K562 (cell line): Measurements from ENCODE around the gene ZNF501. TPM values are rescaled to one million over a fixed set of nuclear protein-coding genes. Genes with fewer than 3 reads are reported as not detected.

Source experiments
- ATF7 ChIP-seq: fragments of 450-650 bp; IDR thresholded peaks from 2 replicates; pipeline ENCODE4 v1.7.1; 2014; ENCODE audit warnings: mild to moderate bottlenecking, moderate library complexity
- CBFB ChIP-seq: sonication (generic); formaldehyde crosslinking; IDR thresholded peaks from 2 replicates; pipeline ENCODE4 v1.4.0; 2020; ENCODE audit warnings: mild to moderate bottlenecking, missing genetic modification reagents
- EHMT2 ChIP-seq: fragments of 450-650 bp; IDR thresholded peaks from 2 replicates; pipeline ENCODE4 v1.6.1; 2018; ENCODE audit warnings: antibody characterized with exemption
- IRF1 ChIP-seq: sonication (generic); formaldehyde crosslinking; IDR thresholded peaks from 2 replicates; pipeline ENCODE4 v1.8.0; 2022; ENCODE audit warnings: missing genetic modification reagents, mild to moderate bottlenecking, borderline replicate concordance
- L3MBTL2 ChIP-seq: fragments of 450-650 bp; IDR thresholded peaks from 2 replicates; pipeline ENCODE4 v1.6.1; 2016; ENCODE audit warnings: mild to moderate bottlenecking, moderate library complexity
- MEF2D ChIP-seq: conservative IDR thresholded peaks from 2 replicates; pipeline ENCODE4 v1.6.1; 2016; ENCODE audit warnings: low read depth, missing genetic modification characterization, missing compliant biosample characterization
- MYNN ChIP-seq, 2 experiments: sonication (generic); formaldehyde crosslinking in 1 of 2; IDR thresholded peaks; 2 replicates each; pipeline versions ENCODE4 v1.5.0 to v1.6.1; 2016 to 2020; ENCODE audit warnings: antibody characterized with exemption in 1 of 2, missing genetic modification reagents in 1 of 2
- NFATC3 ChIP-seq: fragments of 450-650 bp; IDR thresholded peaks from 2 replicates; pipeline ENCODE4 v1.6.1; 2017; ENCODE audit warnings: mild to moderate bottlenecking
- NRF1 ChIP-seq, 2 experiments: fragments of 450-650 bp; IDR thresholded peaks in 1 of 2; conservative IDR thresholded peaks in 1 of 2; 2 replicates each; pipeline ENCODE4 v1.6.1; 2014; ENCODE audit warnings: mild to moderate bottlenecking in 2 of 2
- PCBP2 ChIP-seq: fragments of 200-400 bp; formaldehyde crosslinking; IDR thresholded peaks from 2 replicates; pipeline ENCODE4 v1.6.1; 2018; ENCODE audit warnings: low read length, low read depth, mild to moderate bottlenecking, moderate library complexity; ENCODE audit not compliant: poor library complexity, severe bottlenecking
- RAD51 ChIP-seq: fragments of 450-650 bp; IDR thresholded peaks from 2 replicates; pipeline ENCODE4 v1.7.1; 2016; ENCODE audit warnings: low read depth, mild to moderate bottlenecking, borderline replicate concordance
- RB1 ChIP-seq: fragments of 450-650 bp; IDR thresholded peaks from 2 replicates; pipeline ENCODE4 v1.6.1; 2017; ENCODE audit warnings: low read depth, mild to moderate bottlenecking
- SNIP1 ChIP-seq: fragments of 450-650 bp; IDR thresholded peaks from 2 replicates; pipeline ENCODE4 v1.7.1; 2017; ENCODE audit warnings: low read depth, mild to moderate bottlenecking
- ZBTB17 ChIP-seq: fragments of 450-650 bp; formaldehyde crosslinking; IDR thresholded peaks from 2 replicates; pipeline ENCODE4 v1.4.0; 2020; ENCODE audit warnings: mild to moderate bottlenecking
- ZBTB49 ChIP-seq: sonication (generic); formaldehyde crosslinking; IDR thresholded peaks from 2 replicates; pipeline ENCODE4 v1.8.0; 2022; ENCODE audit warnings: missing genetic modification reagents, mild to moderate bottlenecking, borderline replicate concordance
- ZNF217 ChIP-seq: sonication (generic); formaldehyde crosslinking; IDR thresholded peaks from 2 replicates; pipeline ENCODE4 v1.8.0; 2022; ENCODE audit warnings: mild to moderate bottlenecking, missing genetic modification reagents
- ZNF24 ChIP-seq: fragments of 450-650 bp; IDR thresholded peaks from 2 replicates; pipeline ENCODE4 v1.6.1; 2016
- ZSCAN32 ChIP-seq: fragments of 450-650 bp; formaldehyde crosslinking; IDR thresholded peaks from 2 replicates; pipeline ENCODE4 v1.4.0; 2020; ENCODE audit warnings: mild to moderate bottlenecking, moderate library complexity
- polyA plus RNA-seq, 8 experiments: library from polyadenylated mRNA; depleted of rRNA in 4 of 8; stranded (reverse) in 5 of 8; unstranded in 3 of 8; fragments of >200 nt; fragmentation: Nextera tagmentation in 2 of 8; fragmentation: Illumina TruSeq in 1 of 8; extraction: Ambion mirVana in 2 of 8; extraction: Trizol in 1 of 8; gene quantifications; 2 replicates each; pipeline versions ENCODE4 v1.2.1 to v1.2.3, GENCODE V29; 2011 to 2014; ENCODE audit warnings: inconsistent platforms in 1 of 8, missing spikeins in 1 of 8
- total RNA-seq, 7 experiments: library from RNA; depleted of rRNA in 6 of 7; stranded (reverse); fragments of >200 nt in 6 of 7; fragmentation: Illumina TruSeq in 2 of 7; extraction: Trizol in 2 of 7; gene quantifications; 2 replicates each; pipeline versions ENCODE4 v1.2.1 to v1.2.3, GENCODE V29; 2011 to 2021; ENCODE audit warnings: low replicate concordance in 1 of 7

Gene ZNF501
- total and polyA plus RNA-seq, 9 of the 15 experiments (the other 6 are each of a cell fraction or from before 2014, with no cell fraction given): 1.2 to 6.5 (median 3.7) TPM

- TF ChIP-seq MYNN (IDR thresholded peaks at IDR 0.05) (no peak), MYNN (CRISPR knock-in tag; IDR thresholded peaks at IDR 0.05) (no peak), NFATC3 (no peak), EHMT2 (peak; percentile 90), ZNF24 (peak; percentile 88), RAD51 (no peak), PCBP2 (no peak), ZNF217 (CRISPR knock-in tag) (no peak), ATF7 (0 out of 2 replicates have a peak, but pooled peaks have one; percentile 17), ZBTB49 (CRISPR knock-in tag) (no peak), ZBTB17 (CRISPR knock-in tag) (no peak), NRF1 (conservative IDR thresholded peaks at IDR 0.05 in 1 of 2, IDR thresholded peaks at IDR 0.05 in 1 of 2) (peak; percentile 83 to 85), ZSCAN32 (CRISPR knock-in tag) (no peak), MEF2D (tag) (no peak), IRF1 (CRISPR knock-in tag) (no peak), RB1 (no peak), CBFB (CRISPR knock-in tag) (no peak), L3MBTL2 (peak; percentile 31; the same call in 1 of the 2 replicates), SNIP1 (peak; percentile 80)
Measured at GRCh38 chr3:44712455-44713075, 16.9 kb upstream of the ZNF501 start, which contains the start of gene ZNF502 (continued).
